Peyer's patch (tissue), 4 donors: ENCODE measurements around the gene GPC5.

Experiments used
- CTCF ChIP-seq, 6 experiments: fragments of 450-650 bp in 4 of 6; fragments of 200-600 bp in 2 of 6; sonication (generic) in 1 of 6; IDR thresholded peaks; one replicate each; pipeline ENCODE4 v1.5.1; 2017 to 2019; ENCODE audit warnings: antibody characterized with exemption in 6 of 6, mild to moderate bottlenecking in 3 of 6, moderate library complexity in 1 of 6
- POLR2A ChIP-seq, 2 donors: fragments of 450-650 bp; IDR thresholded peaks; one replicate each; pipeline ENCODE4 v1.5.1; 2017; ENCODE audit warnings: antibody characterized with exemption in 2 of 2, mild to moderate bottlenecking in 2 of 2, moderate library complexity in 2 of 2

DNA sequence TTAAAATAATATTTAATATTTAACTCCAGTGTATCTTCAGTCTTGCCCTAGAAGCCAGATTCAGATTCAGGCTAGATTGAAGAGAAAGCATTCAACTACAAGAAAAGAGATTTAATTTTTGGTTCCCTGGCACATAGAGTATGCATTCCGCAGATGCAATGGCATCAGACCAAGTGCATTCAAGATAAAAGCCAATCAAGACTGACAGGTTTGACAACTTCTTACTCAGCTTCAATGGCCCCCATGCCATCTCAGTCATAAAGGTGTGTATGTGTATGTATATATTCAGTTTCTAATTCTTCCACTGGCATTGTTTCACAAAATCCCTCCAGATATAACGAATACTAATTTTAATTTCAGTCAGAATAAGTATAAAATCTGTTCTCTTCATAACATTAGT is 1177.4 kb downstream of the GPC5 start:
- TF ChIP-seq CTCF (IDR thresholded peaks at IDR 0.05): no peak
- TF ChIP-seq POLR2A (IDR thresholded peaks at IDR 0.05): no peak
